Upper lobe of right lung (tissue), 1 donor: ENCODE results near the gene SAP30BP. TPM values are rescaled to one million over a fixed set of nuclear protein-coding genes. Genes with fewer than 3 reads are reported as not detected.

ENCODE experiments used
- ATAC-seq: fragments of 200-7000 bp; cut with Tn5 transposase; one replicate; pipeline ENCODE4 v1.9.1; 2020; ENCODE audit warnings: mild to moderate bottlenecking, moderate library complexity
- DNase-seq: peaks from one replicate; pipeline ENCODE4 v3.0.0-alpha.2; 2020
- H3K27ac ChIP-seq: fragments of 200-600 bp; one replicate; pipeline ENCODE4 v1.8.0; 2022
- H3K27me3 ChIP-seq: fragments of 200-600 bp; one replicate; pipeline ENCODE4 v1.8.0; 2022; ENCODE audit warnings: mild to moderate bottlenecking
- H3K36me3 ChIP-seq: fragments of 200-600 bp; one replicate; pipeline ENCODE4 v1.8.0; 2022
- H3K4me1 ChIP-seq: fragments of 200-600 bp; one replicate; pipeline ENCODE4 v1.8.0; 2022
- H3K4me3 ChIP-seq: fragments of 200-600 bp; one replicate; pipeline ENCODE4 v1.8.0; 2022; ENCODE audit warnings: mild to moderate bottlenecking
- H3K9me3 ChIP-seq: fragments of 200-600 bp; one replicate; pipeline ENCODE4 v1.8.0; 2022
- CTCF ChIP-seq: fragments of 200-600 bp; IDR thresholded peaks from one replicate; pipeline ENCODE4 v1.8.0; 2022; ENCODE audit warnings: antibody characterized with exemption
- intact Hi-C: fragments of 100-400 bp; cut with DNase I; formaldehyde crosslinking; loops from one replicate; pipeline ENCODE4 v1.11.0; 2022
- total RNA-seq: library from RNA; stranded (reverse); fragmentation: NEBNext Ultra II Directional; extraction: Animal tissue kit (Norgen Biotek cat#: 25700); gene quantifications from one replicate; pipeline ENCODE4 v1.2.1, GENCODE V29; 2021
- donor health status: DM: no; HTN: yes; CAD: no; lungs with severe emphysema.

SAP30BP gene
- total RNA-seq, 1 donor from 2014 or later = 71.4 TPM

- H3K36me3 ChIP-seq = peaks cover 81% of the 10 kb centered on the region
- no peak for TF ChIP-seq CTCF
- ATAC-seq (no peak), DNase-seq (no peak)
- H3K4me3 ChIP-seq = no peak overlapping the region
- peaks cover 18% of the 10 kb centered on the region for H3K4me1 ChIP-seq
- H3K27me3 ChIP-seq = no peaks in the 10 kb centered on the region
- no peaks in the 10 kb centered on the region for H3K9me3 ChIP-seq
- H3K27ac ChIP-seq = no peak overlapping the region
- intact Hi-C loops = no loop called here
These were observed 38.1 kb downstream of the SAP30BP start for GRCh38 chr17:75704963-75705875.

- DNase-seq (no peak), ATAC-seq (no peak)
- peaks cover 71% of the 10 kb centered on the region for H3K36me3 ChIP-seq
- no peak for TF ChIP-seq CTCF
- H3K4me1 ChIP-seq = peaks cover 12% of the 10 kb centered on the region
- H3K27ac ChIP-seq = peak overlapping the region; percentile 40
- no peak overlapping the region for H3K4me3 ChIP-seq
- no peaks in the 10 kb centered on the region for H3K27me3 ChIP-seq
- no peaks in the 10 kb centered on the region for H3K9me3 ChIP-seq
- intact Hi-C loops = no loop called here
These were observed 39.0 kb downstream of the SAP30BP start for GRCh38 chr17:75706042-75706728.

- no peak for TF ChIP-seq CTCF
- no peak for DNase-seq
- no peaks in the 10 kb centered on the region for H3K9me3 ChIP-seq
- peaks cover 62% of the 10 kb centered on the region for H3K36me3 ChIP-seq
- no peaks in the 10 kb centered on the region for H3K27me3 ChIP-seq
- peak; percentile 81 for ATAC-seq
- peaks cover 9% of the 10 kb centered on the region for H3K4me1 ChIP-seq
- no peak overlapping the region for H3K4me3 ChIP-seq
- intact Hi-C loops = no loop called here
- H3K27ac ChIP-seq = peak overlapping the region; percentile 40
These were observed 40.0 kb downstream of the SAP30BP start for GRCh38 chr17:75707079-75707571.

GRCh38 chr17:75712446-75712845, 45.3 kb downstream of the SAP30BP start:
- Histone ChIP-seq H3K4me3 (no peak overlapping the region), H3K27me3 (peaks cover 6% of the 10 kb centered on the region), H3K36me3 (peaks cover 9% of the 10 kb centered on the region), H3K27ac (no peak overlapping the region), H3K9me3 (no peaks in the 10 kb centered on the region), H3K4me1 (no peaks in the 10 kb centered on the region)
- DNase-seq = no peak
- intact Hi-C loops = no loop called here
- TF ChIP-seq CTCF = no peak
- no peak for ATAC-seq

GRCh38 chr17:75719732-75720131, 52.6 kb downstream of the SAP30BP start:
- H3K27ac ChIP-seq = no peak overlapping the region
- DNase-seq (no peak), ATAC-seq (no peak)

More at GRCh38 chr17:75719732-75720131, 52.6 kb downstream of the SAP30BP start:
- TF ChIP-seq CTCF = no peak
- Histone ChIP-seq H3K27me3 (peaks cover 12% of the 10 kb centered on the region), H3K4me3 (no peak overlapping the region), H3K9me3 (no peaks in the 10 kb centered on the region), H3K36me3 (no peaks in the 10 kb centered on the region), H3K4me1 (peaks cover 2% of the 10 kb centered on the region)
- intact Hi-C loops = loop anchor here (10.0 kb wide), 1 partner anchor 45 kb away; no protein-coding TSS in a partner anchor
